Stimulated activated CD8-positive, alpha-beta memory T cell treated with anti-CD3 and anti-CD28 coated beads, Interleukin-15, amount 100 ng/mL, for 24 hours (primary cell): Measurements from ENCODE around the gene PDGFD.

Source experiments
- DNase-seq: peaks from one replicate; pipeline ENCODE4 v3.0.0-alpha.2; 2020; ENCODE audit warnings: low read depth

The PDGFD gene

GRCh38 chr11:104145062-104145461, 18.9 kb downstream of the PDGFD start:
- no peak for DNase-seq

- DNase-seq = no peak
Measured at GRCh38 chr11:104142698-104143097, 21.2 kb downstream of the PDGFD start.

GRCh38 chr11:104136861-104137260, 27.1 kb downstream of the PDGFD start:
- DNase-seq = no peak

DNA sequence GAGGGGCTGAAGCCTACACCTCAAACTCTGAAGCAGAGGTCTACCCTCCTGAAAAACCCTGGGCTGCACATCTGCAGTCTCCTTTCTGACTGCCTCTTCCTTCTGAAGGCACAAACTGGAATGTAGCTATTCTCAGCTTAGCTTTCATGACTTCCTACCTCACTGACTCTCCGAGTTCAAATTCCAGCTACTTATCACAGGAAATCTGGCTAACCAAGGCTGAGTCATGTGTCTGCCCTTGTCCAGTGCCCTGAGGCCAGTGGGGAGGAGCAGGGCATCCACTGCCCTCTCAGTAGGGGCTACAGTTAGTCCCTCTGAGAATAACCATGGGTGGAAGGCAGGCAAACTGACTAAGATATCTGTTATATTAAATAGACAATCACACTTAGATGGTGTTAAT, 29.2 kb downstream of the PDGFD start:
- no peak for DNase-seq

DNA sequence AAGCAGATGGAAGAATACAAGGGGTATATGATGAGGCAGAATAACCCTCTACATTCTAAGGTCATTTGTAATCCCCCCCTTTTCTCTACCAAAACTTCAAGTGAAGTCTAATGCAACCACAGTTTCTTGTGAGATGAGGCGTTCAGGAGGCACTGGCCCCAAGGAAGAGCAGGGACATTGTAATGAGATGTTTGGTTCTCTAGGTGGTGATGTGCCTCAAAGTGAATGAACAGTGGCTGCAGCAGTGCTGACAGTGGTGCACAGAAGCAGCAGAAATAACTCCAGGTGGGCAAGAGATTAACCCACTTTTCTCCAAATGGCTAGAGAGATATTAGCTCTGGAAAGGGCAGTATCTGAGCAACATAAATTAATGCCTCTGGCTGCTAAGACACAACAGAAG, 33.8 kb downstream of the PDGFD start:
- no peak for DNase-seq

- no peak for DNase-seq
Measured at GRCh38 chr11:104129145-104129544, 34.8 kb downstream of the PDGFD start.

DNA sequence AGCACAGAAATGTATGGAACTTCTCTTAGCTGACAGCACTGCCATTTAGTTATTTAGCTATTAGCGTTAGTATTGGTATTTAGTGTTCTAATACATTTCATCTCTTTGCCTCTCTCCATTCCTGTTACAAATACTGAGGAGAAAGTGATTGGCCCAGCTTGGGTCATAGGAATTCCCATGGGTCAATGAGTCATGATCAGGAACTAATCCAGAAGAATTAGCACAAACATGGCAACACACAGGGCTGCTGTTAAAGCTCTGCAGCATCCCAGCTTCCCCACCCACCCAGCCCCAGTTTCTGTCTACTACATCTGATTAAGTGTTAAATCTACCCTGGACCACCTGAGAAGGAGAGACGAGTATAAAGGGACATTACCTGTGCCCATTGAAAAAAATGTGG, 36.1 kb downstream of the PDGFD start:
- DNase-seq = no peak

DNA sequence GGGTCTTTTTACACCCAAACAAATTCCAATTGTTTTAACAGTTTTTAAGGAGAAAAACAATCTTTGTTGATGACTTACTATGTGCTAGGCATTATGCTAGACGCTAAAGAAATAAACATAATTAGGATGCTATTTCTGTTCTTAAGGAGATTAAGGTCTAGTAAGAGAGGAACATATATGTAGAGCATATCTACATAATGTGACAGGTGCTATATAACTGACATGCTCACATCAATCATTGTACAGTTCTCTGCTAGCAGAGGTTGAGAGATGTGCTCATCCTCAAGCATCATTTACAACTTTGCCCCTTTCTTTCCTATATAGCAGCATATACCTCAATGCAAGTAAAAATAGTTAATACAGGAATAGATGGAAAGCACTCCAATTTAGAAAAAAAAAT, 37.5 kb downstream of the PDGFD start:
- no peak for DNase-seq

- no peak for DNase-seq
Measured at GRCh38 chr11:104124979-104125378, 39.0 kb downstream of the PDGFD start.

- DNase-seq = no peak
Measured at GRCh38 chr11:104122836-104123235, 41.1 kb downstream of the PDGFD start.

DNA sequence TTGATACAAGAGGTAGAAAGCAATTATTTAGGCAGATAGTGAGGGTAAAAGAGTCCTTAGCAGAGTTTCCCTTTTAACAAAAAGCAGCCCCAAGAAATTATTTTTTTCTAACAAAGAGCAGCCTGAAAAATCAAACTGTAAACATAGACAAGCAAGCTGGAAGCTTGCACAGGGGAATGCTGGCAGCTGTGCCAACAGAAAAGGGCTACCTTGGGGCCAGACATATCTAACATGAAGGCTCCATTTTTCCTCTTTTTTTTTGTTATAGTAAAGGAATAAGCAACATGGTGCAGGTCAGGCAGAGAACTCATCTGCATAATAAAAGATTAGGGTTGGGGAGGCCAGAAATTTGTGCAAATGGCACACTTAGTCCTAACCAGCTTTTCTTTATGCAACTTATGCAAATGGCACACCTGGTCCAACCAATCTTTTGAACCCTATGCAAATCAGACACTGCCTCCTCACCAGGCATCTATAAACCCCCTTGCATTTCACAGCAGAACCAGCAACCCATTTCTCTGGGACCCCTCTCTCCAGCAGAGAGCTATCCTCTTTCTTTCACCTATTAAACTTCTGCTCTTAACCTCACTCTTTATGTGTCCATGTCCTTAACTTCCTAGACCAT, 41.8 kb downstream of the PDGFD start:
- no peak for DNase-seq

- DNase-seq = no peak
Measured at GRCh38 chr11:104120493-104121137, 43.3 kb downstream of the PDGFD start.

GRCh38 chr11:104118105-104118744, 45.7 kb downstream of the PDGFD start:
- DNase-seq = no peak

DNA sequence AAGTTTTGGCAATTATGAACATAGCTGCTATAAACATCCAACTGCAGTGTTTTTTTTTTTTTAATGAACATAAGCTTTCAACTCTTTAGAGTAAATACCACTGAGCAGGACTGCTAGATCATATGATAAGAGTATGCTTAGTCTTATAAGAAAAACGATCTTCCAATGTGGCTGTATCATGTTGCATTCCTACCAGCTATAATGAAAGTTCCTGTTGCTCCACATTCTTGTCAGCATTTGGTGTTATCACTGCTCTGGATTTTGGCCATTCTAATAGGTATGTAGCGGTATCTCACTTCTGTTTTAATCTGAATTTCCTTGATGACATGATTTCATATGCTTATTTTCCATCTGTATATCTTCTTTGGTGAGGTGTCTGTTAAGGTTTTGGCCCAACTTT, 50.4 kb downstream of the PDGFD start:
- DNase-seq = no peak

DNA sequence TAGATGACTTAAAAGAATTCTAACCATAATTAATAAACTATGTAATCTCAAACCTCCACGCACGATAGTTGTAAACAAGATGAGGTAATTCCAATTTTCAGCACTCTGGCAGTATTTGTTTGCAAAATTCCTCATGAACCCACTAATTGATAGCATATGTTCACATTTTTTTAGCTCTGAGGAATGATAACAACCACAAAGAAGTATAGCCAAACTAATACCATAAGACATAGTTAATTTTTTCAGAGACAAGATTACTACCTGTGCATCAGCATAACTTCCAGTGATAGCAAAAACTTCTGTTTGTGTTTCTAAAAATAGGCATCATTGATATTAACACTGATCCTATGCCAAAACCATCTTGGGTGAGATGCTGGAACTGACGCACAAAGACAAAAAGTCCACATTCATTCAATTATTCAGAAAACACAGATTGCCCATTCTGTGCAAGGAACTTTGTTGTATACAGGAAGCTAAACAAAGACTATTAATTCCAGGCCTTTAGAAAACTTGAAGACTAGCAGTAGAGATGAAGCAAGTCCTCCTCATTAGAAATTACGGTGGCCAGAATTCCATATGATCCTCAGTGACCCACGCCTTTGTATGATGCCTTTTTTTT, 57.7 kb downstream of the PDGFD start:
- DNase-seq = no peak

DNA sequence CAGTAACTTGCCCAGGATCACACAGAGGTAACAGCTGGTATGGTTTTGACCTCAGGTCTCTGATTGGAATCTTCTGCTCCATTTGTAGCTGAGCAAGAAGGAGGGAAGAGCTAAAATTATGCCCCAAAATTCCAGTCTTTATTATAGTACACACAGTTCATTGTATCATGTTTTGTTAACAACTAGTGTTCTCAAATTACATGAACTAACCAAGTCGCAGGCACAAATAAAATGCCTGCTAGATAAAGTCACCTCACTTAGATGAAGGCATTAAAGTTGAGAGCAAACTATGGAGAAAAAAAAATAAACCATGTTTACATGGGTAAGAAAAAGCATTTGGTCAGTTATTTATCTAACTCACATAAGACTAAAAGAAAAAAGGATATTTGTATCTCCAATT, 58.8 kb downstream of the PDGFD start:
- no peak for DNase-seq

GRCh38 chr11:104104664-104105063, 59.3 kb downstream of the PDGFD start:
- DNase-seq = no peak

DNA sequence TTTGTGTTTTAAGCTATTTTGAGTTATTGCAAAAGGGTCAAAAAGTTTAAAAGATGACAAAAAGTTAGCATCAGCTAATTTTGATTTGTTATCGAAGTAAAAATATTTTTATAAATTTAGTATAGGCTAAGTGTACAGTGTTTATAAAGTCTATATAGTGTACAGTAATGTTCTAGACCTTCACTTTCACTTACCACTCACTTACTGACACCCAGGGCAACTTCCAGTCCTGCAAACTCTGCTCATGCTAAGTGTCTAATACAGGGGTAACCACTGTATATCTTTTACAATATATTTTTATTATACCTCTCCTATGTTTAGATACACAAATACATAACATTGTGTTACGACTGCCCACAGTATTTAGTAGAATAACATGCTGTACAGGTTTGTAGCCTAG, 59.7 kb downstream of the PDGFD start:
- no peak for DNase-seq

DNA sequence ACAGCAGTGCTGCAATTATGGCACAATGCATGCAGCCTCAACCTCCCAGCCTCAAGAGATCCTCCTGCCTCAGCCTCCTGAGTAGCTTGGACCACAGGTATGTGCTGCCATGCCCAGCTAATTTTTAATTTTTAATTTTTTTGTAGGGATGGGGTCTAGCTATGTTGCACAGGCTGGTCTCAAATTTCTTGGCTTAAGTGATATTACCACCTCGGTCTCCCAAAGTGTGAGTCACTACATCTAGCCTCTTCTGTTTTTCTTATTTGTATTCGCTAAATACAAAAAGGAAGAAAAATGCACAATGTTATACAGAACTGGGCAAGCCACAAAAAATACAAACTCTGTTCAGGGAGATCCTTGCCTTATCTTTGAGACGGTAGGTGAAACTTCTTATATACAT, 65.4 kb downstream of the PDGFD start:
- DNase-seq = no peak

GRCh38 chr11:104098132-104098531, 65.8 kb downstream of the PDGFD start:
- DNase-seq = no peak

GRCh38 chr11:104096900-104097299, 67.0 kb downstream of the PDGFD start:
- no peak for DNase-seq

DNA sequence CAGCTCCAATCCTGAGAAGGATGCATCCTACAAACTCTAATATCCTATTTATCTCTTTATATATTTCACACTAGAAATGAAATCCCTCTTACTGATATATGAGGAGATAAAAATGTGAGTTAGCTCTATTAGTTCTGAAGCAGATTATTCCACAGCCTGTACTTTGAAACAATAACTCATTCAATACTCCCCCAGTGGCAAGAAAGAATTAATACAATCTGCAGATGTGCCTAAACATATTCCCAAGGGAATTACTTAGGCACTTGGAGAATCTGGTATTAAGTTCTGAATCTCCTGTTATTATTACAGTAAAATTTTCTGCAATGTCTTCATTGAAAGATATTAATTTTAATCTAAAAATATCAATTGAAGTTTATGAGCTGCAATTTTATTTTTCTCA, 68.2 kb downstream of the PDGFD start:
- no peak for DNase-seq

GRCh38 chr11:104094576-104094975, 69.4 kb downstream of the PDGFD start:
- DNase-seq = no peak
